CD4-positive, alpha-beta T cell treated with Interleukin-4 for 4 hours (primary cell): ENCODE measurements around the gene CTNNA2.
"Not testable (repeated sequence)": the region's sequence is repeated elsewhere in the genome, so short reads cannot be mapped to it uniquely, and the experiment has no call there.

Experiments
- DNase-seq: peaks from one replicate; pipeline ENCODE4 v3.0.0-alpha.2; 2020

The CTNNA2 gene

DNA sequence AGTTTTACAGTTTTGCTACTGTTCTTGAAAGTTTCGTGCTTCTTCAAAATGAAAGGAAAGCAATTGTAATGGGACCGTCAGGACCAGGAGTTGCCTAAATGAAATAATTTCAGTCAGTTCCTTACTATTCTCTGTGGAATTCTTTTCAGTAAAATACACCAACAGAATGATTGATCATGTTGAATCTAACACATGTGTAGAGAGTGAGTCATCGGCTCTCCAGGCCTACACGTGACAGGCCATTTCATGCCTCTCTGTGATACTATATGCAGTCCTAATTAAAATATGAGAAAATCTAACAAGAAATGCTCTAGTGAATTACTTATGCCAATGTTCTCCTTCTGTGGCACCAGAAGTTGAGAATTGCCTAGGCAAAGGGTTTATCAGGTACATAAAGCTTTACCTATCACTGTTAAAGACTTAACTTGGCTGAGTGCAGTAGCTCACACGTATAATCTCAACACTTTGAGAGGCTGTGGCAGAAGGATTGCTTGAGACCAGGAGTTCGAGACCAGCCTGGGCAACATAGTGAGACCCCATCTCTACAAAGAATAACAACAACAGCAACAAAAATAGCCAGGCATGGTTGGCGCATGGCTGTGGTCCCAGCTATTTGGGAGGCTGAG lies 592.3 kb downstream of the CTNNA2 start:
- no peak for DNase-seq

DNA sequence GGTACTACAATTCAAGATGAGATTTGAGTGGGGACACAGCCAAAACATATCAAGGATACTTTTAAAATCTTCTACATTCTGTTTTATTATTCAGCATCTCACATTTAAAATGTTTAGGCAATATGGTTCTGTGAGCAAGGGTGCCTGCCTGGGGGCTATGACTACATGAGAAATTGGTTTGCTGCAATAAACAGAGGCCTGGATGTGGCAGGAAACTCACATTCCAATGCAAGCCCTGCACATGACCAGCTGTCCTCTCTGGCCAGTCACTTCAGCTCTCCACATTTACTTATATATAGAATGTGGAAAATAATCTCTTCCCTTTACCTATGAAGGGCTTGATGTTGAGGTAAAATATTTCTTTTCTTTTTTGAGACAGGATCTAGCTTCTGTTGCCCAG lies 598.3 kb downstream of the CTNNA2 start:
- DNase-seq, result no peak

DNA sequence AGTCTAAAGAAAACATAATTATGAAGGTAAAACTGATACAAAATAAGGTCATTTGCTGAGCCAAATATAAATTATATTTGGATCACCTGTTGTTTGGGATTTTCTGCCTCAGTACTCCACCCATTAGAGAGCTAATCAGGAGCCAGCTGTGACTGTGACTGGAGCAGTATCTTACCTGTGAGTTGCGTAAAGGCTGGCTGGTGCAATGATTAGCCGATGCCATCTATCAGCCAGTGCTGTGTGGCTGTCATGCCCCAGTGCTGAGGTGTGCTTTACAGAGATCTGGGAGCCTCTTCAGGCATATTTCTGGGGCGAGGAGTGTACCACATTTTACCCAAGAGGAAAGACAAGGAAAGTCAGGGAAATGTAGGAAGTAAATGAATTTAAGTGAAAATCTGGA lies 599.9 kb downstream of the CTNNA2 start:
- DNase-seq, result no peak

DNA sequence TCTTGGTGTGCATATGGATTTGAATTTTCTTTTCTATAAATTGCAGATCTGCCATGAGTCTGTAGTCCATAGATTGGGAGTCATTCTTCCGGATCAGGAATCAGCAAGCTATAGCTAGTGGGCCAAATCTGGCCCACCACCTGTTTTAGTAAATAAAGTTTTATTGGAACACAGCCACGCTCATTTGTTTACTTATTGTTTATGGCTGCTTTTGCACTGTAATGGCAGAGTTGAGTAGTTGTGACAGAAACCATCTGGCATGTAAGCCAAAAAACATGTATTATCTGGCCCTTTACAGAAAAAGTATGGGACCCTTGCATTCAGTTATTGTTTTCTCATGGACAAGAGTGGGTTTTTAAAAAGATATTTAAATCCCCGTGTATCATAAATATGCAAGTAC lies 600.5 kb downstream of the CTNNA2 start:
- no peak for DNase-seq

DNA sequence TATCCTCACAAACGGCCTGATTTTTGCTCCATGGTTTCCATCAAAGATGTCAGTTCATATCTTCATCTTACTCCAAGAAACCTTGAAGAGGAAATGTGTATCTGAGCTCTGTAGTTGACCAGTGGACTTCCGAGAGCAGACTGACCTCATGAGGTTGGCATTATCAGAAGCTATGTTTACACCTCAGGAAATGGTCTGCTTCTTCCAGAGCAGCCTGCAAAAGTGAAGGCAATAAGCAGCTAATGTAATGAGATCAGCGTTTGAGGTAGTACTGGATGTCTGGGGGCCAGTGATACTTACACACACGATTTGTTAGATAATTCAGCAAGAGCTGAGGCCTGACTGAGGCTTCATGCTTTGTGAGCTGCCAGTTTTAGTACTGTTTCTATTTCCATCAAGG lies 602.0 kb downstream of the CTNNA2 start:
- no peak for DNase-seq

DNA sequence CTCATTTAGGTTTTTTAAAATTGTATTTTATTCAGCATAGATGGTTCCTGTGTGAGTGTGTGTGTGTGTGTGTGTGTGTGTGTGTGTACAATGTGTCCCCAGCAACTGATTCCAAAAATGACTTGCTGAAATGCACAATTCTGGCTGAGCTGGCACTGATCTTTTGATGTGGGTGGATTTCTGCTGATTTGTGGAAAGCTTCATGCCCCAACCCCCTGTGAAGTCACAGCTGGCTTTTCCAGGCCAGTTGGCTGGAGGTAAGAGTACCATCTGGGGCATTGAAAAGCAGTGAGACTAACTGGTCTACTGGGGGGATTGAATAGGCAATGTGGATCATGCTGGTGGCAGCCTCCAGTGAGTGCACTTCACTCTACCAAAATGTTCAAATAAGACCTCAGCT lies 604.5 kb downstream of the CTNNA2 start:
- no peak for DNase-seq

DNA sequence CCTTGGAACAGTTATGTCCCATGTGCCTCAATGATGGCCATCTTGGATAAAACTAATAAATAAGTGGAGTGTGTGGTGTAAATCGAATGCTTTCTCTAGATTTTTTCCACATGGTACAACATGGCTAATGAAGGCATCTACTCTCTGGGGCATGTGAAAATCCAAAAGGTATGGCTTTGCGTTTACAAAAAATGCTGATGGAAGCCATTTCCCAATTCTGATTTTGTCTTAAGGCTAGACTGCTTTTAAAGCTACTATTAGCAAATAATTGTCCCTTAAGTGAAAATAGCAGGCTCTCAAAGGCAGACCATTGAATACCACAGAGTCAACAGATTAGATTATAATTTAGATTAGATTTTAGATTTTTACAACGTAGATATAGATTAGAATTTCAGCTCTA lies 608.0 kb downstream of the CTNNA2 start:
- no peak for DNase-seq

DNA sequence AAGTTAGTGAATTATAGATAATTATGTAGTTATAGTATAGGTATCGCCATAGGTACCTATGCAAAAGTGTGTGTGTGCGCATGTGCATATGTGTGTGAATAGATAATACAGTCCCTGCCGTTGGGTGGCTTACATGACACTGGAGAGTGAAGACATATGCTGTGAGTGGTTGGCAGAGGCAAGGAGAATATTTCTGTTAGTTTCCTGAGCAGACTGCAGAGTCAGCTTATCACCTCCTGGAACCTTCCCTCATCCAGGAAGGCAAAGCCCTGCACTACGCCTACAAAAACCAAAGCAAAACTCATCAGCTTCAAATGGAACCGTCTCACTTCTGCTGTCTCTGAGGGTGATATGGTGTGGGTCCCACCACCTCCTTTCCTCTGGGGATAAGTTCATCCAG lies 609.8 kb downstream of the CTNNA2 start:
- no peak for DNase-seq

DNA sequence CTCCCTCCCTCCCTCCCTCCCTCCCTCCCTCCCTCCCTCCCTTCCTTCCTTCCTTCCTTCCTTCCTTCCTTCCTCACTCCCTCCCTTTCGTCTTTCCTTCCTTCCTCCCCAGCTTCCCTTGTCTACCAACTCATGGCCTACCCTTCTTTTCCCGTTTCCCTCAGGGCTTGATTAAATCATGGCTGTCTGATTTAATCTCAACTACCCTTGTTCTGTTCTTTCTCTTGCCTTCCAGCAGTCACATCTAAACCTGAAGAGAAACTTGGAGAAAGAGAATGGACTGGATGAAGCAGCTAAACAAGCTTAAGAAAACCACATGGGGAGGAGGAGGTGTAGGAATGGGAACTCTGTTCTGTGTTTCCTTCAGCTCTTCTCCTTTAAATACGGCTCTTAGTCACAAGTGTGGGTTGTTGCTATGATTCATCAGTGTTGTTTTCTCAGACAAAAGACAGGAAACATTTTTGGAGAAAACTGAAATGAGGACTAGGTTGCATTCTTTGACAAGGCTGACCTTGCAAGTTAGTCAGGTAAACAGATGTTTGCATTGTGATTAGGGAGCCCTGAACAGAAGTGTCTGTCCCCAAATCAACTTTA lies 613.8 kb downstream of the CTNNA2 start:
- no peak for DNase-seq

DNA sequence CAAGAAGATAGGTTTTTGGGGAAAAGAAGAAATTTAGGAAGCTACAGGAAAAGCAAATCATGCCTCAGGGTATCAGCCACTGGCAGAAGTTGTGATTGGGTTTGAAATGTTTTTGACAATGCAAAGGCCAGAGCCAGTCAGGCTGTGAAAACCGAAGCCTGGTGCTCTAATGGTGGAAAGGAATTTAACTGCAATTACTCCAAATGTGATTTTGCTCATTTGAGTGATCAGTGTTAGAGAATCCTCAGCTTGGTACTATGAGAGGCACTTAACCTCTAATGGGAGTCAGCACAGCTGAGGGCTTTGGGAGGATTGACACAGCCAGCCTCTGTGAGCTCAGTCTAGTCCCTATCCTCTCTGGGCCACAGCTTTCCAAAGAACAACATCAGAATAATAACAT lies 615.2 kb downstream of the CTNNA2 start:
- DNase-seq, result no peak

DNA sequence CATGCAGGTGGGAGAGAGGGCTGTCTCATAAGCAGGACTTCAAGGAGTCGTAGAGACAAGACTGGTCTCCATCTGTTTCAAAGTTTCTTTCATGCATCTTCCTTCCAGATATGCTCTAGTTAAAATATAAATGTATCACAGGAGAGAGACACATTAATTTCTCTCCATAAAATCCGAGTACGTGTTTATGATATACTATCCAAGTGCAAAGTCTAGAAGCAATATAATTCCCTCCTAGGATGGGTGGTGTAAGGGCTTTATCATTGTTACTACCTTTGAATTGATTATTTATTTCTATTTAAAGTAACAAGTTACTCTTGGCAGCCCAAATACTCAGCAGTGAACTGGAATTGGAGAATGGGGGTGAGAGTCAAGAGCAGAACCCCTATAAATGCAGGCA lies 619.4 kb downstream of the CTNNA2 start:
- no peak for DNase-seq

DNA sequence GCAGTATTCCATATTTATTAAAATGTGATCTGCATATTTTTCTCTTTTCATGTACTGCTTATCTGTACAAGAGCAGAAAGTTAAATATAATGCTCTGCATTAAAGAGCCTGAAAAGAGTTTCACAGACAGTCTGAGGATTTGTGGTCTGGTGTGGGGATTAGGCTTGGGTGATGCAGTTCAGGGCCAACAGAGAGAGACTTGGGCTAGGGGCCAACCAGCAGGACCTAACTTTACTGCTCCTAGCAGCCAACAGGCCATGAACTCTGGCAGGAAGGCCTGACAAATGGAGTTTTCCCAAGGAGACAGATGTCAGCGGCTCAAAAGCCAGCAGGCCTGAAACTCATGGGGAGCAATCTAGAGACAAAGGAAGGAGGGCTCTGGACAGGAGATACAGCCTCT lies 622.1 kb downstream of the CTNNA2 start:
- no peak for DNase-seq

DNA sequence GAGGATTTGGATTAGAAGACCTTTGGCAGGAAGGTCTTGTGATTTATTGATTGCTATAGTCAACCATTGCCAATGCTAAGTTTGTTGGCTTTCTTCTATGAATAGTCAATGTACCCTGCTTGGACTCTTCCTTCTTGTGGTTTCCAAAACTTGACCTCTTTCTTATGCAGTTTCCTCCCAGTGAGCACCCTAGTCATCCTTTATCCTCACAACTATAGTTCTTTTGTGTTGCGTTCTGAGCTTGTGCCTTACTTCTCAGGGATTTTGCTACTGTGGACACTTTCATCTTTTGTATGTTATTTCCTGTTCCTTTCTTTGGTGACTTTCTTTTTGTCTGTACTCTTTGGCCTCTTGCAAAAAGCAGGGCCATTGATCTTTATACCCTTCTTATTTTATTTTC lies 623.5 kb downstream of the CTNNA2 start:
- DNase-seq, result no peak

DNA sequence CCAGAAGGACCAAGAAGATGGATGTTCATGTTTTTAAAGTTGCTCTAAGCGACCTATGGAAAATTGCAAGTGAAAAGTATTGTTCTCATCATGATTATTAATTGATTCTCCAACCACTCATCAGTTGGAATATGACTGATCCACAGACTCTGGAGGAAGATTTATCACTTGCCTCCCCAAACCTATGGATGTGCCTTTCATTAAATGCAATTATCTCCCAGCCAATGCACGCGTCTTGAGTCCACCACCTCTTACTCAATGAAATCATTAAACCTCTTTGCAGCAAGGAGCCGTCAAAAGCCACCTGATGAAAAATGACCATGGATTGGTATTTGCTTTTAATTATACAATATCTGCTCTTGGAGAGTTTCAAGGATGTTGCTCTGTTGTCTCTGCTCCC lies 626.1 kb downstream of the CTNNA2 start:
- DNase-seq, result no peak

DNA sequence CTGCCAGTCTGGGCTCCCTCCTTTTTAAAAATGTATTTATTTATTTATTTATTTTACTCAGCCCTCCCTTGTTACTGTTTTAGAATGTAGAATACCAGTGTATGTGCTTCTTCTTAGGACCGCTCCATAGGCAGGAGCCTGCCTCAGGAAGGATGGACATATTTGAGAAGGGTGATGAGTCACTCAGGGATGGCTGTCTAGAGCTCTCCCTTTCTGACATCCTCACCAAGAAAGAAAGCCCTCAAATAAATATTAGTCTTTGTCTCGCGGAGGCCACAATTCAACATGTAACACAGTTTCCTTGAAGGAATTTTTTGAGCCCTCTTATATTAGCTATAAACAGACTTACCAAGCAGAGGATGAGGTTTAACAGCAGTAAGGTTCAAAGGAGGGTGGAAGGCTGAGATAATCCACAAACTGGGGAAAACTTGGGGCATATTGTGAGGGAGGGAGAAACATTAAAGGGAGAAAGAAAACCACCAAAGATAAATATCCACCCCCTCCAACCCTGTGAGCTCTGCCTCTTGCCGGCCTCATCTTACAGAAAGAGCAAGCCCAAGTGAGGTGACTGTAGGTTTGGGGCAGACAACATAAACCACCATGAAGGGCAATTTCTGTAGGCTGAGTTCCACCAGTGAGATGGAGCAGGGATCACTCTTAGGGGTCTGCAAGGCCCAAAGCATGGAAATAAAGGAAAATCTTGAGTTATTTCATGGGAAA lies 628.3 kb downstream of the CTNNA2 start:
- DNase-seq, result no peak

DNA sequence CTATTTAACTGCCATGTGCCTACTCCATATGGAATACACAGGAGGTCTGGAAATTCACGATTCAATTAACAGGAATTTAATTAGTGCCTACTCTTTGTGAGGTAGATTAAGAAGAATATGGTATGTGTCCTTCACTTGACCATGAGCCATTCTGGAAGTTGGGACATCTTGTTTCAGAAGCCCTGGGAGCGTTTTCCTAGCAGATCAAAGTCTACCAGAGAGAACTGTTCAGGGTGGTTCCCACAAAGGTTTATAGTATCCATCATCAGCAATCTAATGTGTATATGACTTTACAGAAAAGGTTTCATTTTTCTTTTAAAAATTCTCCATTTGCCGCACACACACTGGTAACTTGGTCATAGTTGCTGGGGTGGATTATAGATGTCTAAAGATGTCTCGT lies 632.6 kb downstream of the CTNNA2 start:
- no peak for DNase-seq

DNA sequence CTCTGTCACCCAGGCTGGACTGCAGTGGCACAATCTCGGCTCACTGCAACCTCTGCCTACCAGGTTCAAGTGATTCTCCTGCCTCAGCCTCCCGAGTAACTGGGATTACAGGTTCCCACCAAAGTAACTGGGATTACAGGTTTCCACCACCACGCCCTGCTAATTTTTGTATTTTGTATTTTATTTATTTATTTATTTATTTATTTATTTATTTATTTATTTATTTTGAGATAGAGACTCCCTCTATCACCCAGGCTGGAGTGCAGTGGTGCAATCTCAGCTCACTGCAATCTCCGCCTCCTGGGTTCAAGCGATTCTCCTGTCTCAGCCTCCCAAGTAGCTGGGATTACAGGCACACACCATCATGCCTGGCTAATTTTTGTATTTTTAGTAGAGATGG lies 633.9 kb downstream of the CTNNA2 start:
- not testable (repeated sequence) for DNase-seq

DNA sequence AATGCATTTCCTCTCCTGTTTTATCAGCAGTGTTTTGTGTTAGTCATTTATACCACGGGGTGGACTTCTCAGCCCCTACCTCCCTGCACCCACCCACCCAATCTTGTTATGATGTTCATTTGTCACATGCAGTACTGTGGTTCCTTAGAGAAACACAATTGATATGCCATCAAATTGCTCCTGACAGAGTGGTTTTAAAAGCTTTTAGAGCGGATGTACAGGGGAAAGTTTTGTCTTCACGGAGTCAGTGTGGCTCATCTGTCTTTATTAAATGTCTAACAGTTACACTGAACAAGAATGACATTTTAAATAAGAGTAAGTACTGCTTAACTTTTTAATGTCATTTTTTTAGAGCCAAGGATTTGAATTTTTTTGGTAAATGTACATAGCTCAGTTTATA lies 634.8 kb downstream of the CTNNA2 start:
- DNase-seq, result no peak

DNA sequence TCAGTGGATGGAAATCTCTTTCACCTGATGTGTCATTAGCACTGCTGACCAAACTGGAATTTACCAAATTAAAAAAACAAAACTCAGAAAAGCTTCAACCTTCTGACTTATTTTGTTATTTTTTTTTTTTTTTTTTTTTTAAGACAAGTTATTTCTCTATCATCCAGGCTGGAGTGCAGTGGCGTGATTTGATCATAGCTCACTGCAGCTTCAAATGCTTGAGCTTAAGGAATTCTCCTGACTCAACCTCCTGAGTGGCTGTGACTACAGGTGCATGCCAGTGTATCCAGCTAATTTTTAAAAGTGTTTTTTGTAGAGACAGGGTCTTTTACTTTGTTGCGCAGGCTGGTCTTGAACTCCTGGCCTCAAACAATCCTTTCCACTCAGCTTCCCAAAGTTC lies 636.1 kb downstream of the CTNNA2 start:
- no peak for DNase-seq

DNA sequence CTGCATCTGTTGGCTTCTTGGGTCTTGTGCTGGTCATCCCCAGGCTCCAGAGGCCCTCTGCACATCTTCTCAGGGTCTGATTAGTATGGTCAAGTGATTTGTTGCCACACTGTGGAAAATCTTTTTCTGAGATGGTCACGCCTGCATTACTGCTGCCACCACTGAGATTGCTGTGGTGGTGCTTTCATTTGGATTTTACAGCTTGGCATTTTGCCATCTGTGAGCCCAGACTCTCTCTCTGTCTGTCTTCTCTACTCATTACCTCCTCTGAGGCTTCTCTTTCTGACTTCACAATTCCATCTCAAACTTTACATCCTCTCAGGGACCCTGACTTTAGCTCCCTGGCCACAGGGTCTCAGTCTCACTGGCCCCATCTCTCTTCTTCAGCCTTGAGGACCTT lies 637.1 kb downstream of the CTNNA2 start:
- DNase-seq, result no peak

DNA sequence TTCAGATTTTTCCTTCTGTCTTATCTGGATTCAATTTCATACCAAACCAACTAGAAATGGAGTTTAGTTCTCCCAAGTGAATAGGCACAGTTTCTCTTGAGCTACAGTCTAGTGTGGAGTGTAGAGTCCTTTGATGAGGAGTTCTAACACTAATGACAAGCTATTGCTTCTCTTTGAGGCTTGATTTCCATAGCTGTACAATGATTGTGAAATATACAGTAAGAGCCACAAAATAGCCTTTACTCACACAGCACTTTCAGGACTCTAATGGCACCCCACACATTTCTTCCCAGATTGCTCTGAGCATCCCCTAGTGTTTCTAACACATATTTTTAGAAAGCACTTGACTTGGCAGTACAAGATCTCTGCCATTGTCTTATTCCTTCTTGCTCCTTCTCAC lies 638.4 kb downstream of the CTNNA2 start:
- no peak for DNase-seq

DNA sequence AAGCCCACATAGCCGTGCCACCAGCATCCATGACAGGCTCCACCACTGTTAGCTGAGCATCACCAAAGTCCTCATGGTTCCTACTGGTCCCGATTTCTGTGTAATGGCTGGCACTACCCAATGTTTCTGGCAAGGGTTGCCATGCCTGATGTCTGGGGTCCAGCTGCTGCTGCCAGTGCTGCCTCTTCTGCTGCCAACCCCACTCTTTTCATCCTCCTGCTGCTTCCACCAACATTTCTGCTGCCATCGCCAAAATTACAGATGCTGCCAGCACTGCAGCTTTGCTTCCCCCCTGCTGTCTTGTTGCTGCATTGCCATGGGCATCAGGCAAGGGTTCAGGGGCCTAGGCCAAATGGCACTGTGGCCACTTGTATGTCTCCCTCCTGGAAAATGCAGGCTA lies 638.8 kb downstream of the CTNNA2 start:
- no peak for DNase-seq

DNA sequence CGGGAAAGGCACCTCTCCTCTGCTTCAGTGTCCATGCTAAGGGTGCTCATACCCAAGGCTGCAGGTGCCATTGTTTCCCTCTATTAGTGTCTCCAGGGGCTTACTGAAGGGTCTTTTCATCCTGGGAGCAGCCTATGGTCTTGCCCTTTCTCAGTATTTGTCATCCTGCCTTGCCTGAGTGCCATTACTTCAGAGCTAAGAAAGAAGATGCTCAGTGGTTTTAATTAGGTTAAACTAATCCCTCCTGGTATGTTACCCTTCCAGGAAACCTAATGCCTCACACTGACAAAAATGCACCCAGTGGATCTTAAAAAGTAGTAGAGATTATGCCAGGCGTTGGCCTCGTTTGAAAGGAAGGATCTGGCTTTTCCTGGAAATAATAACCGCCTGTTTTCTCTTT lies 640.3 kb downstream of the CTNNA2 start:
- no peak for DNase-seq

DNA sequence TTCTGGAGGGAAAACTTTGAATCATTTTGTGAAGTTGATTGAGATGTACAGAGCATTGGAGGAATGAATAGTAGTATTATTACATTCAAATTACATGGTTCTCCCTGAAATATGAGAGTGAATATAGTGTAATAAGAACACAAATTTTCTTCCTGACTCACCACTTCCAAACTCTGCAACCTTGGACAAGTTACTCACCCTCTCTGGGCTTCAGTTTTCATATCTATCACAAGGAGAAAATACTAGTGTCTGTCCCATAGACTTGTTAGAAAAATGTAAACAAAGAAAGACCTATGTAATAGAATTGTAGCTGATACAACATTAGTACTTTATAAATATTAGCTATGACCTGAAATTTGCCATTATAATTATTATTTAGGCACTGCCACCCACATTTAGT lies 640.9 kb downstream of the CTNNA2 start:
- DNase-seq, result no peak
